Heart left ventricle (tissue), 16 donors: ENCODE results near the gene SYNDIG1. TPM values are rescaled to one million over a fixed set of nuclear protein-coding genes. Genes with fewer than 3 reads are reported as not detected.

Experiments
- ATAC-seq, 4 donors: fragments of 200-7000 bp; cut with Tn5 transposase; one replicate each; pipeline ENCODE4 v1.9.1; 2020 to 2022; ENCODE audit warnings: moderate library complexity in 4 of 4, mild to moderate bottlenecking in 3 of 4, moderate number of reproducible peaks in 1 of 4
- DNase-seq, 5 donors: peaks; one replicate each; pipeline ENCODE4 v3.0.0-alpha.2; 2020
- H3K27ac ChIP-seq, 12 donors: fragments of 200-600 bp; sonication (generic) in 4 of 12; one replicate each; pipeline versions ENCODE4 v1.5.0 to v1.8.0; 2016 to 2022; ENCODE audit warnings: mild to moderate bottlenecking in 2 of 12
- H3K27me3 ChIP-seq, 9 donors: fragments of 200-600 bp; sonication (generic) in 2 of 9; one replicate each; pipeline versions ENCODE4 v1.5.1 to v1.8.0; 2016 to 2022; ENCODE audit warnings: mild to moderate bottlenecking in 3 of 9
- H3K36me3 ChIP-seq, 9 donors: fragments of 200-600 bp; sonication (generic) in 2 of 9; one replicate each; pipeline versions ENCODE4 v1.5.0 to v1.8.0; 2018 to 2022; ENCODE audit warnings: mild to moderate bottlenecking in 2 of 9
- H3K4me1 ChIP-seq, 12 donors: fragments of 200-600 bp; sonication (generic) in 4 of 12; one replicate each; pipeline versions ENCODE4 v1.5.0 to v1.8.0; 2016 to 2022; ENCODE audit warnings: mild to moderate bottlenecking in 3 of 12
- H3K4me3 ChIP-seq, 12 donors: fragments of 200-600 bp; sonication (generic) in 4 of 12; one replicate each; pipeline versions ENCODE4 v1.5.0 to v1.8.0; 2017 to 2022; ENCODE audit warnings: mild to moderate bottlenecking in 9 of 12, moderate library complexity in 4 of 12
- H3K9me3 ChIP-seq, 12 donors: fragments of 200-600 bp; sonication (generic) in 4 of 12; one replicate each; pipeline versions ENCODE4 v1.5.0 to v1.8.0; 2016 to 2022; ENCODE audit warnings: mild to moderate bottlenecking in 1 of 12
- POLR2A ChIP-seq, 2 donors: fragments of 450-650 bp; IDR thresholded peaks; one replicate each; pipeline ENCODE4 v1.6.1; 2017; ENCODE audit warnings: antibody characterized with exemption in 2 of 2, mild to moderate bottlenecking in 2 of 2, moderate library complexity in 2 of 2
- whole genome bisulfite sequencing, 4 donors: extraction: QIAGEN DNeasy Blood & Tissue Kit in 2 of 4; methylation state at CpG; one replicate each; pipeline versions ENCODE4 v1.1.5 to v1.1.7; 2013 to 2018; 5-methylcytosine and 5-hydroxymethylcytosine counted together
- intact Hi-C, 10 donors: fragments of 100-400 bp; cut with DNase I; formaldehyde crosslinking; loops; one replicate each; pipeline versions ENCODE4 v1.11.1 to v1.14.2; 2022
- polyA plus RNA-seq, 2 donors: library from polyadenylated mRNA; stranded (reverse); fragments of 200-250 nt; gene quantifications; one replicate each; pipeline ENCODE4 v1.2.3, GENCODE V29; 2013
- total RNA-seq, 9 donors: library from RNA; depleted of rRNA in 2 of 9; stranded (reverse); fragments of >200 nt in 2 of 9; fragmentation: NEBNext Ultra II Directional in 3 of 9; extraction: Animal tissue kit (Norgen Biotek cat#: 25700) in 3 of 9; gene quantifications; one replicate each; pipeline versions ENCODE4 v1.1.0 to v1.2.4, GENCODE V29; 2016 to 2023
- TF ChIP-seq, protein P1 (sequence below), 12 donors: fragments of 200-600 bp; sonication (generic) in 4 of 12; IDR thresholded peaks; one replicate each; pipeline versions ENCODE4 v1.5.0 to v1.8.0; 2018 to 2022; ENCODE audit warnings: antibody characterized with exemption in 12 of 12, mild to moderate bottlenecking in 5 of 12
- donor health status: ischemic (EF 13 %, LVEDD 7.1; RV severe dilation, severe dysfunction).
- donor health status: healthy with polysubstance abuse.
- donor health status: DM: no; HTN: yes; CAD: no.
- donor health status: DM: no; HTN: no; CAD: no.
- donor health status: ischemic (EF 25% LVEDD 6.9; RV normal size, moderate dysfunction).
- donor health status: ischemic (EF 25% LVEDD 5.7; RV mildly dilated, moderate dysfunction).
- donor health status: healthy.
- donor health status: DM: yes; HTN: yes; CAD: no.
- donor health status: ischemic (EF 35%, LVEDD 5.7; RV mildly dilated, moderate dysfunction).
- donor health status: nonischemic (EF 11% LVEDD 7.7; RV severe dilation, severe dysfunction).
- donor health status: DM: yes; HTN: yes; CAD: no.
- donor health status: PGD.
- donor health status: ischemic (EF 29% LVEDD 5.4; RV normal size, mild dysfunction).
- donor health status: nonischemic (EF 23%, LVEDD 6.1; RV moderate dilation, normal function).

SYNDIG1 gene
- total and polyA plus RNA-seq, 11 donors: 8.4 to 41.8 (median 23.0) TPM

- H3K27ac ChIP-seq: no peak overlapping the region
- peaks cover 0 to 4% (median 0%) of the 10 kb centered on the region in 12 donors for H3K4me1 ChIP-seq
- H3K9me3 ChIP-seq: no peaks in the 10 kb centered on the region
- intact Hi-C loops: no loop called here
- WGBS, 4 donors: 65 to 78% (median 72%) methylated on average over 11 to 12 of the region's 12 CpGs
- DNase-seq: no peak
- TF ChIP-seq, protein P1, sequence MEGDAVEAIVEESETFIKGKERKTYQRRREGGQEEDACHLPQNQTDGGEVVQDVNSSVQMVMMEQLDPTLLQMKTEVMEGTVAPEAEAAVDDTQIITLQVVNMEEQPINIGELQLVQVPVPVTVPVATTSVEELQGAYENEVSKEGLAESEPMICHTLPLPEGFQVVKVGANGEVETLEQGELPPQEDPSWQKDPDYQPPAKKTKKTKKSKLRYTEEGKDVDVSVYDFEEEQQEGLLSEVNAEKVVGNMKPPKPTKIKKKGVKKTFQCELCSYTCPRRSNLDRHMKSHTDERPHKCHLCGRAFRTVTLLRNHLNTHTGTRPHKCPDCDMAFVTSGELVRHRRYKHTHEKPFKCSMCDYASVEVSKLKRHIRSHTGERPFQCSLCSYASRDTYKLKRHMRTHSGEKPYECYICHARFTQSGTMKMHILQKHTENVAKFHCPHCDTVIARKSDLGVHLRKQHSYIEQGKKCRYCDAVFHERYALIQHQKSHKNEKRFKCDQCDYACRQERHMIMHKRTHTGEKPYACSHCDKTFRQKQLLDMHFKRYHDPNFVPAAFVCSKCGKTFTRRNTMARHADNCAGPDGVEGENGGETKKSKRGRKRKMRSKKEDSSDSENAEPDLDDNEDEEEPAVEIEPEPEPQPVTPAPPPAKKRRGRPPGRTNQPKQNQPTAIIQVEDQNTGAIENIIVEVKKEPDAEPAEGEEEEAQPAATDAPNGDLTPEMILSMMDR (IDR thresholded peaks at IDR 0.05): no peak
- no peak for TF ChIP-seq POLR2A (IDR thresholded peaks at IDR 0.05)
- H3K36me3 ChIP-seq: no peaks in the 10 kb centered on the region
- no peak overlapping the region for H3K4me3 ChIP-seq
- no peaks in the 10 kb centered on the region for H3K27me3 ChIP-seq
- no peak for ATAC-seq
Measured at GRCh38 chr20:24587384-24588046, 118.1 kb downstream of the SYNDIG1 start.

- no peaks in the 10 kb centered on the region for H3K27me3 ChIP-seq
- H3K4me3 ChIP-seq: no peak overlapping the region
- TF ChIP-seq, protein P1 (IDR thresholded peaks at IDR 0.05): no peak
- TF ChIP-seq POLR2A (IDR thresholded peaks at IDR 0.05): no peak
- DNase-seq: no peak
- H3K4me1 ChIP-seq: peaks cover 0 to 4% (median 0%) of the 10 kb centered on the region in 12 donors
- 83 to 90% (median 85%) methylated on average over 4 to 6 of the region's 6 CpGs for WGBS, 4 donors
- H3K9me3 ChIP-seq: no peaks in the 10 kb centered on the region
- no peak overlapping the region for H3K27ac ChIP-seq
- intact Hi-C loops: no loop called here
- no peaks in the 10 kb centered on the region for H3K36me3 ChIP-seq
- ATAC-seq: no peak
Measured at GRCh38 chr20:24588047-24588635, 118.7 kb downstream of the SYNDIG1 start.

GRCh38 chr20:24588725-24589340, 119.4 kb downstream of the SYNDIG1 start:
- DNase-seq: no peak
- 70 to 82% (median 75%) methylated on average over 4 of the region's 4 CpGs for WGBS, 4 donors
- TF ChIP-seq, protein P1 (IDR thresholded peaks at IDR 0.05): no peak
- TF ChIP-seq POLR2A (IDR thresholded peaks at IDR 0.05): no peak
- Histone ChIP-seq H3K4me1 (peaks cover 0 to 4% (median 0%) of the 10 kb centered on the region in 12 donors), H3K27me3 (no peaks in the 10 kb centered on the region), H3K4me3 (no peak overlapping the region), H3K27ac (no peak overlapping the region), H3K9me3 (peaks cover 0 to 6% (median 0%) of the 10 kb centered on the region in 12 donors), H3K36me3 (no peaks in the 10 kb centered on the region)
- intact Hi-C loops: no loop called here
- ATAC-seq: no peak

DNA sequence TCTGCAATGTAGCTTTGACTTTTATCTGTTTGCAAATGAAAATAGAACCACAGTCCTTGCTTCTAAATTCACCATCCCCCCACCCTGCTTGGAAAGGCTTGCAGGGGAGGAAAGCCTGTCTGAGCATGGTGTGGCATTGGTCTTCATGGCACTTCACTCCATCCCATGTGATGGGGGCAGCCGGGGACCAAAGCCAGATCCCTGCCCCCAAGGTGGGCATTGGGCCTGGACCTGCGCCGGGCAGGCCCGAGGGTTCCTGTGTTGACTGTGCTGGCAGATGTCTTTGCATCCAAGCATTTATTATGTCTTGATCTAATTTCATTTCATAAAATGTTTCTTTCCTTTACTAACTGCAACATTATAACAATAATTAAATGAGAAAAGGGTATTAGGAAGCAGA, 120.0 kb downstream of the SYNDIG1 start:
- Histone ChIP-seq H3K27me3 (no peaks in the 10 kb centered on the region), H3K36me3 (no peaks in the 10 kb centered on the region), H3K4me1 (peaks cover 0 to 4% (median 0%) of the 10 kb centered on the region in 12 donors), H3K4me3 (no peak overlapping the region), H3K27ac (no peak overlapping the region), H3K9me3 (peaks cover 0 to 12% (median 0%) of the 10 kb centered on the region in 12 donors)
- TF ChIP-seq, protein P1 (IDR thresholded peaks at IDR 0.05): no peak
- no peak for TF ChIP-seq POLR2A (IDR thresholded peaks at IDR 0.05)
- no peak for ATAC-seq
- DNase-seq: no peak
- 78 to 96% (median 83%) methylated on average over 4 of the region's 4 CpGs for WGBS, 4 donors
- intact Hi-C loops: no loop called here
